Occipital lobe (tissue), 2 donors: ENCODE results near the gene WNT4. TPM values are rescaled to one million over a fixed set of nuclear protein-coding genes. Genes with fewer than 3 reads are reported as not detected.

ENCODE experiments used
- DNase-seq: peaks from one replicate; lab custom pipeline; 2025; lab: John Stamatoyannopoulos, UW
- total RNA-seq: library from RNA; depleted of rRNA; stranded (reverse); fragments of >200 nt; gene quantifications from one replicate; pipeline ENCODE4 v1.2.3, GENCODE V29; 2014

WNT4 gene
- total RNA-seq, 1 donor from 2014 or later = 5.6 TPM

DNA sequence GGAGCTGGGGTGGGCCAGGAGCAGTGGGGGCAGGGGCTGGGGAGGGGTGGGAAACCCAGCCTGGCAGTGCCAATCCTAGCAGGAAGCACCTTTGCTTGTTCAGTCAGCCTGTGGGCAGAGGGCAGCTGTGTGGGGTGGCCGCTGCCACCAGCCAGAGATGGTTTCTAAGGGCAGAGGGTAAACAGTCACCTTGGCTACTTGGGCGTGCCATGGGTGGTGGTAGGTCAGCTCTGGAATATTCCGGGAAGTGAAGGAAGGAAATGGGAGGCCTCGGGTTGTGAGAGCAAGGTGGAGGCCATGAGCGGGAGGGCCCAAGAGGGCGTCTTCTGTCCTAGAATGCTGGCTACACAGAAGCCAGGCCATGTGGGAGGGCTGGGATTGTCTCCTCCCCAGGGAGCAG, 20.7 kb upstream of the WNT4 start:
- no peak for DNase-seq

DNA sequence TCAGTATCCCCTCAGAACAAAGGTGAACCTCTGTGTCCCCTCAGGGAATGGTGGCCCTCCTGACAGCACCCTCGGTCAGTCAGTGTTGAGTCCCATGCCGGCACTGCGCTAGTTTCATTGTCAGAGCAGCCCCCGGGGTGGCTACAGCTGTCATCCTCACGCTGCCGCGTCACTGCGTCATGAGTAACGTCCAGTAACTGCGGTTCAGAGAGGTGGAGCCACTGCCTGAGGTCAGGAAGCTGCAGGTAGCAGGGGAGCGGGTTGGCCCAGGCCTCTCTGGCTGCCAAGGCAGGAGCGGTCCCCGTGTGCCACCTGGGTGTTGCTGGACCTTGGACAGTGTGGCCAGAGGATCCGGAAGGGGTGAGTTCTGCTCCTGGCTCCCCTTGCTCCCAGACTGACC, 20.2 kb upstream of the WNT4 start:
- no peak for DNase-seq

DNA sequence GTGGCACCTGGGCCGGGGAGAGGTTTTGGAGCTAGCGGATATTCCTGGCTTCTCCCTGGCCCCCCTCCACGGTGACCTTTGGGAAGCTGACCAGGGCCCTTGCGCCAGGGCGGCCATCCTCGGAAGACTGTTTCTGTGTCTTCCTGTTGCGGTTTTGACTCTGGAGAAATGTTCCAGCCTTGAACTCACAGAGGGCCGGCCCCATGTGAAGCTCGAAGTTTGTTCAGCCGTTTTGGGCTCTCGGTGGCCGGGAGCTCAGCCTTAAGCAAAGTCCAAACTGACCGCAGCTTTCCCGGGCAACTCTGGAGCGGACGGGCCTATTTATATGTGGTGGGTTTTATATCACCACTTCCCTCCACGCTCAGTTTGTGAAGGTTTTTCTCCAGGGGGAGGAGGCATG, 17.0 kb upstream of the WNT4 start:
- no peak for DNase-seq

DNA sequence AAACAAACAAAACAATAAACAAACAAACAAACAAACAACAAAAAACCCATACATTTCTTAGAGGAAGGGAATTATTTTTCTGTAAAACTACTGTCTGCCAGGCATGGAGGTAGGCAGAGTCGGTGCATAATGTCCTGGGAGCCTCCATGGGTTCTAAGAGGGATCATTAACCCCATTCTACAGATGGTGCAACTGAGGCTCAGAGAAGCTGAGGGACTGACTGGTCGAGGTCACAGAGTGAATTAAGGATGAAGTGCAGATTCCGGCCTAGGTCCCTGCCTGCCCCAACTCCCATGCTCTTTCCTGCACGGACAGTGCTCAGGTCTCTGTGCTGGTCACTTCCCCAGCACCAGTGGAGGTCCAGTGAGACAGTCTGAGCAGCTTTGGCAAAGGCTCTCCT, 15.8 kb upstream of the WNT4 start:
- DNase-seq = no peak

DNA sequence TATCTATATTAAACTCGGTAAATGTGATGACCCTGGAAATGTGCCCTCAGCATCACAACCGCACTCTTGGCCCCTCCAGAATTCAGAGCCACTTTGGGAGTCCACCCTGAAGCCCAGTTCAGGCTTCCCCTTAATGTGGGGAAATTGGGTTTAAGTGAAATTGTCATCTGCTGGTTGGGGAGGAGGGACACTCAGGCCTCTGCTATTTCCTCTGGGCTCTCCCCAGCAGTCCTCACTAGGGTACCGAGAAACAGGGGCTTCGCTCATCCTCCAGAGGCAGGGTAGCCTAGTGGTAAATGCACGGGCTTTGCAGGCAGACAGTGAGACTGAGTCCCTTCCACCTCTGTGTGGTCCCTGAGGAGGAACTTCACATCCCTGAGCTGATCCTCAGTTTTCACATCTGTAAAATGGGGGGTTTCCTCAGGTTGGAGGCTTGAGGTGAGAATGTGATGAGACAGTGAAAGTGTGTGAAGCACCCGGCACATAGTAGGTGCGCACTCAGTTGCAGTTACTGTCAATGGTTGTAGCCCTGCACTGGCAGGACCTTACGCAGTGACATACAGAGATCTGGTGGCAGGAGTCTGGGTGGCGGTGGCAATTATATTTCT, 14.6 kb upstream of the WNT4 start:
- no peak for DNase-seq

DNA sequence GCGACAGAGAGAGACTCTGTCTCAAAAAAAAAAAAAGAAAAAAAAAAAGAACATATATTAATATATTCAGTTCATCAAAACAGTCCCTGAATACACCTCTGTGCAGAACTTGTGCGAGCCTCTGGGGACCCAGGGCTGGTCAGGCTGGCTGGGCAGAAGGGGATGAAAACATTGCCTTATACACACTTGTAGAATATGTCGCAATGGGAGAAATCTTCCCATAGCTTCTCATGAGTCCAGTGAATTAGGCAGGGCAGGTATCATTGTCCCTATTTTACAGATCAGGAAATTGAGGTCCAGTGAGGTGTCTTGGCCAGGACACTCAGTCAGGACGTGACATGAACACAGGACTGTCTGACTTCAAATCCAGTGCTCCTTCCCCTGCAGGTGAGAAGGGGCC, 12.6 kb upstream of the WNT4 start:
- DNase-seq = no peak

DNA sequence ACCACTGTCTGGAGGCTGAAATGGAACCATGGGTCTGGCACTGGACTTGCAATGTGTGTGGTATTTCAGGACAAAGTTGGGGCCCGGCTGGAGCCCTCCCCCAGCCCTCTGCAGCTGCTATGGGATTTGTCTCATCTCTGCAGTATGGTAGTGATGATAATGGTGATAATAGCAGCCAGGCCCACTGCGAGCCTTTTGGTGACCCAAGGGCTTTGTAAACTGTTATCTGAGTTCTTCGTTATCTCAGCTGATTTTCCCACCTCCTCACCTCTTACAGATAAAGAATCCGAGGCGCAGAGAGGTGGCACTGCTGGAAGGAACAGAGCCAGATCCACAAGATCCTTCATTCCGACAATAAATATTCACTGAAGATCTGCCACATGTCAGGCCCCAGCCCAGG, 11.7 kb upstream of the WNT4 start:
- DNase-seq = no peak

DNA sequence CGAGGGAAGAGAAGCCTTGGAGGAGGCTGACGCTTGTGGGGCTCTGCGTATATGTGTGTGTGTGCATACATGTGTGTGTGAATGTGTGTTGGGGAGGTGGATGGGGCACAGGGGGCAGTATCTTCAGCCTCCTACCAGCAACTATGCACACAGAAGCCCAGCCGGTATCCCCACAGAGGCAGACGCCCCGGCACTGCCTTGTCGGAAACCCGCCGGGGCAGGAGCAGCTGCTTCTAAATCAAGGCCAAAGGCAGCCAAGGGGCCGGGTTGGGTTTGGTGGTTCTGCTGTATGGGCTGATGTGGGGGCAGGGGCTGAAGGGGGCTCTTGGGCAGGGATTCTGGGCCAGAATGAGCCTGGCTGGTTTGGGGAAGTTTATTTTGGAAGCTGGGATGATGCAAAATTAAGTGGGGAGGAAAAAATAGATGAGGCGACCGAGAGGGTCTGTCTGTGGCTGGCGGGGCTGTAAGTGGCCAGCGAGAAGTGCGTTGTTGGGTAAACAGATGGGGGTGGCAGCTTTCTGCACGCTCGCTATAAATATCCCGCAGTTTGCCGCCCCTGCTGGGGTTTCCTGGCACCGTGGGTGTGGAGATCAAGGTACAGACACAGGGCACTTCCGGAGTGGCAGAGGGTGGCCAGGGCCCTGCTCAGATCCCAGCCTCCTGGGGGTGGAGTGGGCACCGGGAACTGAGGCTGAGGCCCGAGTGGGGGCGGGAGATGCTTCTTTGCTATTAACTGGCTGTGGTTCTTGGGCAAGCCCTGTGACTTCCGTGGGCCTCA, 11.0 kb upstream of the WNT4 start:
- DNase-seq = no peak

DNA sequence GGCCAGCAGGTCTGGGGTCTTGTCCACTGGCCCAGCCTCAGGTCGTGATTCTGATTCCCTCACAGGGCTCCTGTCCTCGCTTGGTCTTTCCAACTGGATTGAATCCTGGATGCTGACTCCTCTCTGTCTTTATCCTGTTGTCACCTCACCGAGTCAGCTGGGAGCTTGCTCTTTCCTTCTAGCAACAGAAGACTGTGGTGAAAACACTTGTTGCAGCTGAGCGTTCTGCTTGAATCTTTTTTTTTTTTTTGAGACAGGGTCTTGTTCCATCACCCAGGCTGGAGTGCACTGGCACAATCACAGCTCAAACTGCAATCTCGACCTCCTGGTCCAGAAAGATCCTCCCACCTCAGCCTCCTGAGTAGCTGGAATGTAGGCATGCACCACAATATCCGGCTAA, 8.0 kb upstream of the WNT4 start:
- no peak for DNase-seq

DNA sequence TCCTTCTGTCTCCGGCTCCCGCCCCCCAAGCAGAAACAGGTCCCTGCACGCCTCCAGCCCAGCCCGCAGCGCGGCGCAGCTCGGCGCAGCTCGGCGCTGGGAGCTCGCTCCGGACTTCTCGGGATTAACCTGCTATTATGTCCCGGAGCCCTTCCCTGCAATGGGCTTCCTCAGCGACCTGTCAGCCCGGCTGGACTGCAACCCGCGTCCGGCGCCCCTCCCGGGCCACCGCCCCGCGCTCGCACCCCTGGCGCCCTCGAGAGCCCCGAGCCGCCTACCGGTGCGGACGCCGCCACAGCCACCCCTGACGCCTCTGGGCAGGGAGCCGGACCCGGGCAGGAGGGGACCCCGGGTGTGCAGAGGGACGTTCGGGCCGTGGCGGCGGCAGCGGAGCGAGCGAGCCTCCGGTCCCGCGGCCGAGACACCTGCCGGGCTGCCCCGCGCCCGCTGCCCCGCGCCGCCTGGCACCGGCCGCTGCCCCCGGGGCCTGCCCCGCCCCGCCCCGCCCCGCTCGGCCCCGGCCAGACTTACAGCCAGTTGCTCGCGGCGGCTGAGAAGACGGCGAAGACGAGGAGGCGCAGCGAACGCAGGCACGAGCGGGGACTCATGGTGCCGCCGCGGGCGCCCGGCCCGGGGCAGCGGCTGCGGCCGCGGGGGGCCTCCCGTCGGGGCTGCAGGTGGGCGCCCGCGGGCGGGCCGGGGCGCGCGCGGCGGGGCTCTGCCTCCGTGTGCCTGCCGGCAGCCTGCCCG, 407 bp downstream of the WNT4 start:
- DNase-seq = no peak

DNA sequence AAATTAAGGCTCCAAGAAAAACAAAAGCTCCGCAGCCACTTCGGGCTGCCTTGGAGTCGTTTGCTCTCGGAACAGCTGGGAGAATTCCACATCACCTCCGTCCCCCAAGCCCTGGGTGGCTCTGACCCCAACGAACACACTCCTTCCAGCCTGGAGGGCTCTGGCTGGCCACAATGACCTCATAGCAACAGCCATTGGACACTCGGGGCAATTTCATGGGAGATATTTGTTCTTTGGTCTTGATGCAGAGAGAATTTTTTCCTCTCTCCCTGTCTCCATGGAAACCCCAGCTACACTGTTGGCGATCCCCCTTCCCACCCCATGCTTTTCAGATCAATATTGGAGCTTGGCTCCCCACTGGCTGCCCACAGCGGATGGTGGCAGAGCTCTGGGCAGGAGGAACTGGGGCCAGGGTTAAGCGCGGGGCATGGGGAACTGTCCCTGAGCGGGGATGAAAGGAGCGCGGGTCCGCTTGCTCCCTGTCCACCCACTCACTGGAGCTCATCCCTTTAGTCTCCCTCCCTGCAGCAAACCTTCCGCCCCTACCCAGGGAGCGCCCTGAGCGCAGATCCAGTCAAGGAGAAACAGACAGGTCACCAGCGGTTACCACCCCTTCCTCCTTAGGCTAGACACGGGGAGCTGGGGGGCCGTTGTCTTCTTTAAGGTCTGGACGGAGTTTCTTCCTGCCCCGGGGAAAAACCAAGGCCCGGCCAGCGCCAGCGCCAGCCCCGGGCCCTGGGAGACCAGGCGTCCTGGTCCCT, 1.2 kb downstream of the WNT4 start:
- DNase-seq = no peak

DNA sequence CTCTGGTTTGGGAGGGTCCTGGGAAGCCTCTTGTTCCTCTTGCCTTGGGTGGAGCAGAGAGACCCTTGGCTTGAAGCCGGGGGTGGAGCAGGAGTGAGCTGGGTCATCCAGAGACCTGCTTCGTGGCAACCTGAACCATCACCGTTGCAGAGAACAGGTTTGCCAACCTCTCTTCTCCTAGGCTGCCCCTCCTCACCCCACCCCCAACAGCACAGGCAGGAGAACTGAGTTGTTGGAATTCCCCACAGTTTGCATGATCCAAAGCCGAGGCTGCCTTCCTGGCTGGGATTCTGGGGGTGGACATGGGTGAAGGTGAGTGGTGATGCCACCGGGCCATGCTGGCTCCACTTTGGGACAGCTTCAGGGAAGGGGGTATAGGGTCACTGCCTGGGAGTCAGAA, 2.2 kb downstream of the WNT4 start:
- DNase-seq = no peak

DNA sequence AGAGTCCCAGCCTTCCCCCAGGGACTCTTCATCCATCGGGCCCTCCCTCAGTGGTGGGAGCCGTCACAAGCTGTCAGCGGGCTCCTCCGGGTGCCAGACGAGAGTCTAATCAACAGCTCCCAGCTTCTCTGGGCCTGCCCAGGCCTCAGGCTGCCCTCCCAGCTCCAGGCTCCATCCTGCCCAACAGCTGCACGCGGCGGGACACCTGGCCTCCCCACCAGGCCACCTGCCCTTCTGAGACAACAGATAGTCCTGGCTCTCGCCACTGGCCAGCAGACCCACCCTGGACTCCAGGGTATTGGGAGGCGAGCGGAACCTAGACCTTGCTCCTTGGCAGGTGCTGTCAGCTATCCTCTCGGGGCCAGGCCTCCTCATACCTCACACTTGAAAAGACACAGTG, 3.1 kb downstream of the WNT4 start:
- DNase-seq = no peak

DNA sequence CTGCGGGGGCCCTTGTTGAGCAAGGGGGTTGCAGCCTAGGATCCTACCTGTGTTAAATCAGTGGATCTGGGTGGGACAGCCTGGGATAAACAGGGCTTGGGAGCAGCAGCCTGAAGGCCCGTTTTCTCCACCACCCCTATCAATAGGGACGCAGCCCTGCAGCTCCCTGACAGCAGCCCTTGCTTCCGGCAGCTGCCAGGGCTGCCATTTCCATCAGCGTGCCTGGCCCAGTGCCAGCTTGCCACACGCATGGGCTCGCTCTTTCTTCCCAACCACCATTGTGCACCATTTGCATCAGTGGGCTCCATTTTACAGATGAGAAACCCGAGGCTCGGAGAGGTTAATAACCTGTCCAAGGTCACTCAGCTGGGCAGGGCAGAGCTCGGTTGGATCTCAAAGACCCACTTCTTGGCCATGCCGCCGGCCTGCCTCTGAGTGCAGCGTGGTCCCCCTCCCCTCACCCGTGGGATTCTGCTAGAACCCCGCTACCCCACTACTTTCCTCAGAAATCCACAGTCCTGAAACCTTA, 3.8 kb downstream of the WNT4 start:
- no peak for DNase-seq

DNA sequence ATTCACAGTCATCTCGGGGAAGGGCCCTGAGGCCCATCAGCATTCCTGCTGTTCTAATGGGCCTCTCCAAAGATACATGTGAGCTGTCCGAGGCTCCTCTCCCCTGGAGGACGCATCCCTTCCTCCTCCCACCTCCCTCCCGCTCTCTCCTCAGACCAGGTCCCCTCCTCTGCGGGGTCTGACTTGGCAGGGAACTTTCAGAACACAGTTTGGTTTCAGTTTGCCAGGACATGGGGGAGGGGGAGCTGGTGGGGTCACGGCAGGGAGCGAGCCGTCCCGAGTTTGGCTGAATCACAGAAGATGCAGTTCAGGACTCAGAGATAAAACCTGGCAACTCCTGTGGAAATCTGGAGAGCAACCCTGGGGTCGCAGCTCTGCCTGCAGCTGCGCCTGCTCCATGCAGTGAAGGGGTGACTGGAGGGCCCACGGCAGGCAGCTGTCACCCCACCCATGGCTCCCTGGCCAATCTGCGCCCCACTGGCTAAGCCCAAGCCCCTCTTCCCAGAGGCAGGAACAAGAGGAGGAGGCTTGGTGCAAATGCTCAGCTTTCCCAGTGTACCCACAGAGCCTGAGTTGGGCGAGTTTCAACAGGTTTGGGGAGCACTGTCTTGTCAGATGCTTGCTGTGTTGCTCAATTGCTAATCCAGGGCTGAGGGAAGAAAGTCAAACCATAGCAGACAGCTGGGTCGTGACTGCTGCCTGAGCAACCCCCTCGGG, 5.7 kb downstream of the WNT4 start:
- no peak for DNase-seq

DNA sequence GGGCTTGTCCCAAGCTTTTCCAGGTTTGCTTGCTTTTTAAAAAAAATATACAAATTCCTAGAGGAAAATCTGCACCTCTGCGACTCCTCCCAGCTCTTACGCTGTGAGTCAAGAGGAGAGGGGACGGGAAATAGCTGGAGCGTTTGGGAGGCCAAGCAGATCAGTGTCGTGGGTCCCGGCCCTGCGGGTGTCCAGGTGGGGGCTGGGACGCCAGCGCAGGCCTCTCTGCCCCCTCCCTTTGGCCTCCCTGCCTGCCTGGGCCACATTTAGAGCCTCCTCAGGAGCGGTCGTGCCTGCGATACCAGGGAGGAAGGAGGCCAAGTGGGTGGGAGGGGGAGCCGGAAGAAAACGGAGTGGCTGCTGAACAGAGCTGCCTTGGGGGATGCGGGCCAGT, 9.0 kb downstream of the WNT4 start:
- no peak for DNase-seq

DNA sequence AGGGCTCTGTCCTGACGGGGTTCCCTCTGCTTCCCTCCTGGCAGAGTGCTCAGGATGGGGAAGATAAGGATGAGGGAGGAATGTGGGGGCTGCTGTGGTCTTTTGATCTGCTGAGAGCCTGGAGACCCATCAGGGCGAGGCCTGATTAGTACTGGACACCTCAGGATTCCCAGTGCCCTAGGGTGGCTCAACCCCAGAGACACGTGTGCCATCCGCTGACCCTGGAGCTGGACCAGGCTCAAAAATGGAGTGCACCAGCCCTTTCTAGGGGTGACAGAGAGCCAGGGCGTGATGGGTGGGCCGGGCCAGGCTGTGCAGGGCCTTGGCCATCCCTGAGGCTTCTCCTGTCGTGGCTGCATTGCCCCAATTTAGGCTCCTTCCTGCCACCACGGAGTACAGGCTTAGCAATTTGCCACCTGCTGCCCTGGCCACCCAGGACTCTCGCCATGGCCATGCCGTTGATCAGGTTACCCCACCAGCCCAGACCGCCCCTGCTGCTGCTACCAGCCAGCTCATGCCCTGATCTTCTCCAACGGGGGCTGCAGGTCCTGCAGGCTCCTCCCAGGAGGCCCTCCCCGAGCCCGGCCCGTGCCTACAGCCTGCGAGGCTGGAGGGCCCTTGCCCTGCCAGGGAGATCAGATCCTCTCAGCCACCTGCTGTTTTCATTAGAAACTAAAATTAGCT, 9.5 kb downstream of the WNT4 start:
- DNase-seq = no peak

DNA sequence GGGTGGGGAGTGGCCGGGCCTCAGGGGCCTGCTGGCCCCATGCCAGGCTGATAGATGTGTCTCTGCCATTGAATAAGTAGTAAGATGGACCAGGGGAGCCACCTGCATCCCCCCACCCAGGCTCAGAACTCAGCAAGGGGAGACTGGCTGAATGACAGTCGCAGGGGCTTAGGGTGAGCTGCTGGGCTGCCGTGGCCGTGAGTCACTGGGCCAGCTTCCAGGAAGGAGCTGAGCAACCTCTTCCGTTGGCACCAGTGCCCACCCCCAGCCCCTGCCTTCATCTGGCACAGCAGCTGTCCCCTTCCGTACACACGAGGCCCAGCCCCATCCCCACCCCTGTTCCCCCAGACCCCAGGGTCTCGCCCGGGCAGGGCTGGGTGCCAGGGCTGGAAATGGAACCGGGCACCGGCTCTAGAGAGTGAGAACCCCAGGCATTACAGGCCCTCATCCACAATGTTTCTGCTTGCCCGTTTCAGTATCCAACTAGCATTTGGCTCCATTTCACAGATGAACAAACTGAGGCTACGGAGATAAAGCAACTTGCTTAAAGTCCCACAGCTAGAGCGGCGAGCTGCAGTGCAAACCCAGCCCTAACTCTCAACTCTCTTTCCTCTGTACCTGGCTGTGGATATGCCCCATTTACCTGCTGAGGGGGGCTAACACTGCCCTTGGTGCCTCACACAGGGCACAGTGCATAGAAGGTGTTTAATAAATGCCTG, 10.2 kb downstream of the WNT4 start:
- DNase-seq = no peak

DNA sequence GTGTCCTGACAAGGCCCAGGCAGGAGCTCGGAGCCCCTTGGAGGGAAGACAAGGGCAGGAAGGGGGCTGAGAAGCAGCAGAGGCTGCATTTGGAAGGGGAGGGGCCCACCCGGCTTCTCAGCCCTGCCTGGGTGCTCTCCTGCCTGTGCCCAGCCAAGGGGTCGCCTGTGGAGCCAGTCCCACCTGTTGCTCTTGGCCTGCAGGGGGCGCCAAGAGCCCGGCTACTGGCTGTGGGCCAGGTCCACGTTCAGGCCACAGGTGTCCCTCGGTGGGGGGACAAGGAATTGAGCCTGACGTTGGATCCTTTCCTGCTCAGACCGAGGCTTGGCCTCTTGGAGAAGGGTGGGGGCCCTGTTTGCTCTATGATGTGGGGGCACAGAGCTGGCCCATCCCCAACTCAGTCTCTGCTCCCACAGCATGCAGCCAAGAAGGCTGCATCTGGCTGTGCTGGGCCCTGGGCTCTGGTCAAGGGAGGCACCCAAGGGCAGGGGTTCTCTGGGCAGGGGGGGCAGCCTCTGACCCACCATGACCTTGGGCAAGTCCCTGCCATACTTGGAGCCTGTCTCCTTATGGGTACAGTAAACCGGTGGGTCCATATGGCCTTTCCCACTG, 10.9 kb downstream of the WNT4 start:
- DNase-seq = no peak
